Stimulated activated CD4-positive, alpha-beta T cell treated with anti-CD3 and anti-CD28 coated beads, Interleukin-1b, Interleukin-23, amount 100 ng/mL, for 4 hours (primary cell): ENCODE measurements around the gene GTPBP6.
"Not testable (repeated sequence)": the region's sequence is repeated elsewhere in the genome, so short reads cannot be mapped to it uniquely, and the experiment has no call there.

Experiments
- DNase-seq, 2 donors: peaks; one replicate each; pipeline ENCODE4 v3.0.0-alpha.2; 2020; ENCODE audit warnings: low read depth in 2 of 2

The GTPBP6 gene

DNA sequence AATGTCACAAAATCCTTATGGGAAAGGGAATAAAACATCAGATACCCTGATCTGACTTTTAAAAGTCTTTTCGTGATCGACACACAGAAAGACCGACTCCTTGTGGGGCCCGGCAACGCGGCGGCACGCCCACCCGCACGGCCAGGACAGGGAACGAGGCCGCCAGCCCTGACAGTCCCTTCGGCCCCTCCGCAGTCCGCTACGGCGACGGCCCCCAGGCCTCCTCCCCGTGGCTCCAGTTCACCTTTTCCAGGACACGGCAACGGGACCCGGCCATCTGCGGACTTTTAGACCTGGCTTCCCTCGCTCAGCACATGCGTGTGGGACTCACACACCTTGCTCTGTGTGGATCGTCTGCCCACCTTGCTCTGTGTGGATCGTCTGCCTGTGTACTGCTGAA, 33.6 kb upstream of the GTPBP6 start:
- DNase-seq, result no peak

DNA sequence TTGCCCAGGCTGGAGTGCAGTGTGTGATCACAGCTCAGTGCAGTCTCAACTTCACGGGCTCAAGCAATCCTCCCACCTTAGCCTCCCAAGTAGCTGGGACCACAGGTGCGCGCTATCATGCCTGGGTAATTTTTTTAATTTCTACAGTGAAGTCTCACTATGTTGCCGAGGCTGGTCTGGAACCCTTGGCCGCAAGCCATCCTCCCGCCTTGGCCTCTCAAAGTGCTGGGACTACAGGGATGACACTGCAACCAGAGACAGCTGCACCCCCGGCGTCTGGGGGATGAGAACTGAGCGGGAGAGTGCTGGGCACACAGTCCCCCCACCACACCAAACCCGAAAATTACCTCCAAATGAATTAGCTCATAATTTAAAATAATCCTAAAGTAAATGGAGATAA, 33.1 kb upstream of the GTPBP6 start:
- DNase-seq, result no peak

DNA sequence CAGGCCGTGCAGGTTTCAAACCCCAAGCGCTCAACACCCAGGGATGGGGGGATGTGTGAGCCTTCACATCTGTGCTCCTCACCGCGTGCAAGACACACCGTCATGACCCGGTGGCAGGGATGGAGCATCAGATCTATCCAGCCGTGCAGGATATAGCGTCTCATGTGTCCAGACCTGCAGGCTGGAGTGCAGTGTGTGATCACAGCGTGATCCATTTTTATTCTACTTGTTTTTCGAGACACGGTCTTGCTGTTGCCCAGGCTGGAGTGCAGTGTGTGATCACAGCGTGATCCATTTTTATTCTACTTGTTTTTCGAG, 32.7 kb upstream of the GTPBP6 start:
- not testable (repeated sequence) for DNase-seq

DNA sequence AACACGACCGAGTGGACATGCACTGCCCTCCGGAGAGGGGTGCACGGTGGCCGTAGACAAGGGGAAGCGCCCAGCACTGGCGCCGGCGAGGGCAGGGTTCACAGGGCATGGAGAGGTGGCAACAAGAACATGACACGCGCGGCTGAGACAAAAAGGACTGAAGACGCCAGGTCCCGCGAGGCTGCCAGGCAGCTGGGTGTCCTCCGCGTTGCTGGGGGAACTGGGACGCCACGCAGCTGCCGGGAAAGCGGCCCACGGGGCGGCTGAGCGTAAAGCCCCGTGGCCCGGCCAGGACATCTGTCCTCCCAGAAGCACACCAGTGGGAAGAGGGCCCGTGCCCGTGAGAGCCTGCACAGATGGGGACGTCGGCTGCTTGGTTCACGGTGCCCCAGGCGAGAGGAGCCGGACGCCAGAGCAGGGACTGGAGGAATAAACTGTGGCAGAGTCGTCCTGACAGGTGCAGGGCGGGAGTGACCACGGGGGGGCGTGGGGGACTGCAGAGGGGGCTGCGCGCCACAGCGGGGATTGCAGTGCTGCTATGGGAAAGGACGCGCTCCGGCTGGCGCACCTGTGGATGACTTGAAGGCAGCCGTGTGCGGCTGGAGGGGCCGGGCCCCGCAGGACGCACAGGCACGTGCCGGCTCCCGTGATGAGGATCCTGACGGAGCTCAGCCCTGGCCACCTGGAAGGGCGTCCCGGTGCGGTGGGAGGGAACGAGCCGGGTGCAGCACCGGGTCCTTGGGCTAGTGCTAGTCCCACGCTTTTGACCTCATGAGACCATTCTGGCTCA, 32.1 kb upstream of the GTPBP6 start:
- no peak for DNase-seq

DNA sequence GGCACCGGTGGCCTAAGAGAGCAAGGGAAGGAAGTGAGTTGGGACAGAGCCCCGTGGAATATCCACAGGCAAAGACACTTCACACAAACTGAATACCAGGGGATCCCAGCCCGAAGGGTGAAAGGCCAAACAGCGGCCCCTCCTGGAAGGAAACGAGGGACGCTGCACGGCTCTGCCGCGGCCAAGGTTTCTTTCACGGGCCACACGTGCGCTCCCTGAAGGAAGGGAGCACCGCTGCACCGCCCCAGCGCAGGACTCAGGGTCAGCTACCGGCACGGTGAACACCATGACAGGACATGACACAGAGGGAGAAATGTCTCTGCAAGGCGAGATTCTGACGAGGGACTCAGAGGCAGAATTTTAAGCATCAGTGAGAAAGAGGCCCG, 31.5 kb upstream of the GTPBP6 start:
- no peak for DNase-seq

DNA sequence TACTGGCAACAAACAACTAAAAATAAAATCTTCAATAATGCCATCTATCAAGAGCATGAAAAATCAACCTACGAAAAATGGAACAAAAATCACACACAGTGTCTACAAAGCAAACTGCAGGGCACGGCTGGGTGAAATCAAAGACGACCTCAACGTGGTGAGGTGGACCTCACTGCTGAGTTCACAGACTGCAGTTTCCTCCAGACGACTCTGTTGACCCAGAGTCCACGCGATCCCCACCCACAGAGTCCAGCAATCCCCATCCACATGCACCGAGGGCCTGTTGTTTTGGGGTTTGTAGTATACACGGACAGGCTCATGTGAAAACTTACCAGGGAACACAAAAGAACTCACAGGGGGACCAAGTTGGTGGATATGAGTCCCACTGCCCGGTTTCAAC, 31.1 kb upstream of the GTPBP6 start:
- no peak for DNase-seq

DNA sequence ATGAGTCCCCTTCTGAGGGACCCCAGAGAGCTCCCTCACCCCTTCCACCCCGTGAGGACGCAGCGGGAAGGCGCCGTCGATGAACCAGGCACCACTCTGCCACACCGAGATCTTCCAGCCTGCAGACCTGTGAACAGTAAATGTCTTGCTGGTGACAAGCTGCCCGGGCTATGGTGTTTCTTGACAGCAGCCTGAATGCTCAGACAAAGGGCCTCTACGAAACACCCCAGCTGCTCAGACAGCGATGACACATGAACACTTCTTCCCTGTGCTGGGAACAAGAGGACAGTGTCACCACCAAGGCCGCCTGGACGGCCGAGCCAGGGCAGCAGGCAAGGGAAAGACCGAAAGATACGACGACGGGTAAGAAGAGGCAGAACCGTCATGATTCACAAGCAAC, 30.6 kb upstream of the GTPBP6 start:
- DNase-seq, result no peak

DNA sequence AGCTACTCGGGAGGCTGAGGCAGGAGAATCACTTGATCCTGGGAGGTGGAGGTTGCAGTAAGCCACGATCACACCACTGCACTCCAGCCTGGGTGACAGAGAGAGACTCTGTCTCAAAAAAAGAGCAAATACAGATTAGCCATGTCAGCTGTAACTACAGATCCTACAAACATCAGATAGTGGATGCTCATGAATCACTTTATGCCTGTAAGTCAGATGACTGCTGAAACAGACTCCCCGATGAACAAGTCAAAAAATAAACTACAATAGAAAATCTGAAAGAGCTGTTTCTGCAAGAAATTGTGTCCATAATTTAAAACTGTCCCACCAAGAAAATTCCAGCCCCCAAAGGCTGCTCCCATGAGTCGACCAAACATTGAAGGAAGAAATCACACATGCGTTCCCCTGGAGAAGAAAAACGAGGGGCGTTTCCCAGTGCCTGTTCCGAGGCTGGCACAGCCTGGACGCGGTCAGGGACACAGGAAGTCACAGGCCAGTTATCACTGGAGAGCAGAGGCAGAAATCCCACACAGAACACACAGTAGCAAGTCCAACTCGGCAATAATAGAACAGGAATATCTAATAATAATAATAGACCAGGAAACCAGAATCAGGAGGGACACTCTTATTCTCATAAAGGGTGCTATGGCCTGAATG, 30.0 kb upstream of the GTPBP6 start:
- DNase-seq, result no peak

DNA sequence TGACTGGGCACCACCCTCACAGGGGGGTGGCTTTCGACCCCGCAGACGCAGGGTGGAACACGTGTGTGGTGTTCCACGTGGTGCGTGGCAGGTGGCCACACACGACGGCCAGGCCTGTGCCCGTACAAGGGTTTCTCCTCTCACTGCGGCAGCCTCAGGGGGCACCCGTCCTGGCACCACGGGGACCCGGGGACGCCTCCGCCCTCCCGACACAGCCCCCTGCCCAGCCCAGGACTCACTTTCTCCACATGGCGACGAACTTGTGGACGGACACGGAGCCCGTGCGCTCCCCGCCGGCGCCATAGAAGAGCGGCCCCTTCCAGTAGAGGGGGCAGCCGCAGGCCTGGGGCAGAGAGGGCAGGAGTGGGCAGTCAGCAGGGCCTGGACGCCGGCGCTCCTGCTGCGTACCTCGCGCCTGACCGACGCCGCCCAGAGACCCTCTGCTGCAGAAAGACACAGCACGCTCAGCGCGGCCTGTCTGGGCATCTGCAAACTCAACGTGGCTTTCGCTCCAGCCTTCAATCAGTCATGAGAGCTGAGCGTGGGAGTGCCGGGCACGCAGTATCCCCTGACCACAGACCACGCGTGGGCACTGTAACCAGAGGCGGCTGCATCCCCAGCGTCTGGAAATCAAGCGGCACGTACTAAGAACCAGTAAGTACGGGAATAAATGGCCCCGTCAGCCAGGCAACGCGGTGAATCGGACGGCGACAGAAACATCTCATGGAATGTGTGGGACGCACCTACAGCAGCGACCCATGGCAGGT, 28.9 kb upstream of the GTPBP6 start:
- no peak for DNase-seq

DNA sequence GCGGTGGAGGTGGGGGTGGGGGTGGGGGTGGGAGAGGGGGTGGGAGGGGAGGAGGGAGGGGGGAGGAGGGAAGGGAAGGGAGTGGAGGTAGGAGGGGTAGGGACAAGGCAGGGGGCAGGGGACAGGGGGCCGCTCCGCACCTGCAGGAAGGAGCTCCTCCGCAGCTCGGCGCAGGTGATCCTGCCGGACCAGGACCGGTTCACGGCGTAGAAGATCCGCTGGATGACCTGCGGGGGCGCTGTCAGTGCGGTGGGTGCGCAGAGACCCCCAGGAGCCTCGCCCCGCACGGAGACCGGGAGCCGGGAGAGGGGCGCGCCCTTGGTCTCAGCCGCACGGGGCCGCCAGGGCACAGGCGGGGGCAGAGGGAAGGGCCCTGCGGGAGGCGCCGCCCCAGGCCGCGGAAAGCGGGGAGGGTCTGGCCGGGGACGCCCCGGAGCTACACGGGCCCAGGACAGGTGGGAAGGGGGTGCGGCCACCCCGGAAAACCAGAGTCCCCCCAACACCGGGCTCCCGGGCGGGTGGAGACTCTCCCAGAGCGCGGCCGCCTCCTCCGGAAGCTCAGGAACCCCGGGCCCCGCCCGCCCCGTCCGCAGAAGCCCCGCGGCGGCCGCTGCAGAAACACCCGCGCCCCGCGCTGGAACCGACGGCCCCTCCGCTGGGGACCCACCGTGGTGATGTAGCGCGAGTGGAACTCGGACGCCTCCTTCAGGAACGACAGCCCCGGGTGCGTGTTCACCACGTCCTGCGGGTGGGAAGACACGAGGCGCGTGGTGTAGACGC, 27.6 kb upstream of the GTPBP6 start:
- DNase-seq, result no peak

DNA sequence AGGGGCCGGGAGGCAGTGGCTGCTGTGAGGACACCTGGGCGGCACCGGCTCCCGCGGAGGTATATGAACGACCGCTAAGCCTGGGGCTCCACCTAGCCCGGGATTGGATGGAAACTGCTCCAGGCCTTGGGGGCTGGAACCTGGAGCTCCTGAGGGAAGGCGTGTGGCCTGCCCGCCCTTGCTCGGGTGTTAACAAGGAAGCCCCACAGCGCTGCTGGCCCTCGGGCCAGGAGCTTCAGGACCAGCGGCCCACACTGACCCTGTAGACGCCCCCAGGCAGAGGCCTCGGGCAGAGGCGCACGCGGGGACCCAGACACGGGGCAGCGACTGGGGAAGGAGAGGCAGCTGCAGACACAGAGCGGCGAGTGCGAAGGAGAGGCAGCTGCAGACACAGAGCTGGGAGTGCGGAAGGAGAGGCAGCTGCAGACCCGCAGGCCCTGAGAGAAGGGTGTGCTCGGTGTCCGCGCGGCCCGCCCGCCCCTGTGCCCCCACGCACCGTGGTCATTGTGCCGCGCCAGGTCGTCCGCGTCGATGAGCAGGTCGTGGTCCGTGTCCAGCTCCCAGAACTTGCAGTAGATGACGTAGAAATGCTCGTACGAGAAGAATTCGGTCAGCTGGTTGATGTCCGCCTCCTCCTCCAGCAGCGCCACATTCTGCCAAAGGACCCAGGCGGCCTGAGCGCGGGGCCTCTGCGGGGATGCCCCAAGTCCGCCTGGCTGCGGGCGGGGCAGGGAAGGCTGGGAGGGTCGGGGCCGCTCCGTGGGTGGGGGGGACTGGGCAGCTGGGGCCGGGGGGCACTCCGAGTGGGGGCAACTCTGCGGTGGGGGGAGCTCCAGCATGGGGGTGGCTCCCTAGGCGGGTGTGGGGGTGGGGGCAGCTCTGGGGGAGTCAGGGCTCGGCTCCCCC, 26.7 kb upstream of the GTPBP6 start:
- no peak for DNase-seq

DNA sequence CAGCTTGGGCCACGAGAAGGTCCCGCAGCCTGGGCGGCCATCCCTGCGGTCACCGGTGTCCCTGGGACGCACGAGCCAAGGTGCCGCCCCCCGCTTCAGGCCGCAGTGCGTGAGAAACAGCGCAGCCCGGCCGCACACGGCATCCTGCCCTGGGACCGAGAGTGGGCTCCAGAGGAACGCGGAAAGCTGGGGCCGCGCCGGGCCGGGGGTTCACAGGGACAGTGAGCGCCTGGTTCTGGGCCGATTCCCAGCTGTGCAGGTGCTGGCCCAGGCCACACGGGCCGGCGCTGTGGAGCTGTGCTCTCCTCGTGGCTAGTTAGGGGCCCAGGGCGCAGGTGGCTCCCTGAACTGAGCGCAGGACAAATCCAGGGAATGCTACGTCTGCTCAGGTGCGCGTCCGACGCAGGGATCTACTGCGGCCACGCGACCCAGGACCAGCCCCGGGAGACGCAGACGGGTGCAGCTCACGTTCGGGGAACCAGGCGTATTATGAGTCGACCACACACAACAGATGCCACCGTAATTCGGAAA, 25.8 kb upstream of the GTPBP6 start:
- DNase-seq, result no peak

DNA sequence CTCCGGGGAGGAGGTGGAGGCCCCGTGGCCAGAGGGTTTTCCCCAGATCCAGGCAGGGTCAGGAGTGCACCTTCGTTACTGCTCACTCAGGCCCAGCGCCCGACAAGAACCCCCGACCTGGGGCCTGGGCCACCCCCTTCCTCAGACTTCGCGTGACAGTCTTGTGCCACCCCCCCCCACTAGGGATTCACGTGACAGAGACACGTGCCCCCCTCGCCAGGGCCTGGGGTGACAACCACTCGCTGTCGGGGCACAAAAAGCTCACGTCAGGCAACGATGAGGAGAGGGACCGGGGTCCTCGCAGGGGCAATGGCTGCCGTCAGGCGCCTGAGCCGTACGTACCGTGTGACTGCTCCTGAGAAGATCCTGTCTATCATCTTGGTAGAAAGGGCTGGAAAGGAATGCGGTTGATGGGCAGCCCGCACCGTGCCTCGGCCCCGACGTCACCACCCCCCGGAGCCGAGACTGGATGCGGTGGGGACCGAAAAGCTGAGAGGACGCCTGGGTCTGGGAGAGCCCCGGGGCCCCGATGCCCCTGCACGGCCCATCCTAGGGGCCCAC, 23.0 kb upstream of the GTPBP6 start:
- DNase-seq, result no peak

DNA sequence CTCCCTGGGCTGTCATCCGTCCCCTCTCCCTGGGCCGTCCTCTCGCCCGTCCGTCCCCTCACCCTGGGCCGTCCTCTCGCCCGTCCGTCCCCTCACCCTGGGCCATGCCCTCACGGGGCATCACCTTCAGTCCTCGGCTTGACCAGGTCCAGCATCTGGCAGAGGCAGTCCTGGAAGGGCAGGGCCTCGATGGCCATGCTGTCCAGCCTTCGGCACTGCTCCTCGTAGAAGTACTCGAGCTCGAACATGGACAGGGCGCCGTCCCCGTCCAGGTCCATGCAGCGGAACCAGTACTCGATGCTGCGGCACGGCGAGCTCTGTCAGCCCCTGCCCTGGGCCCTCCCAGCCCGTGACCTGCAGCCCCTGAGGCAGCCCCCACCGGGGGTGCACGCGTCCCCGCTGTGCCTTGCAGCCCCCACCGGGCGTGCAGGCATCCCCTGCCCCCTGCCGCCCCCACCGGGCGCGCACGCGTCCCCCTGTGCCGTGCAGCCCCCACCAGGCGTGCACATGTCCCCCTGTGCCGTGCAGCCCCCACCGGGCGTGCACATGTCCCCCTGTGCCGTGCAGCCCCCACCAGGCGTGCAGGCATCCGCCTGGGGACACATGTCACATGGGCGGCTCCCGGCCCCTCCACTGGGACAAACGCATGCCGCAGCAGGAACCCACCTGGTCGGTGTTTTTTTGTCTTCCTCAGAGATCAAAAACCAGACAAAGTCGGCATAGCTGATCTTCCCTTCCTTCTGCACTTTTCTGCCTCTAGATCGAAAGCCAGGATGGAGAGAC, 22.2 kb upstream of the GTPBP6 start:
- DNase-seq, result no peak

DNA sequence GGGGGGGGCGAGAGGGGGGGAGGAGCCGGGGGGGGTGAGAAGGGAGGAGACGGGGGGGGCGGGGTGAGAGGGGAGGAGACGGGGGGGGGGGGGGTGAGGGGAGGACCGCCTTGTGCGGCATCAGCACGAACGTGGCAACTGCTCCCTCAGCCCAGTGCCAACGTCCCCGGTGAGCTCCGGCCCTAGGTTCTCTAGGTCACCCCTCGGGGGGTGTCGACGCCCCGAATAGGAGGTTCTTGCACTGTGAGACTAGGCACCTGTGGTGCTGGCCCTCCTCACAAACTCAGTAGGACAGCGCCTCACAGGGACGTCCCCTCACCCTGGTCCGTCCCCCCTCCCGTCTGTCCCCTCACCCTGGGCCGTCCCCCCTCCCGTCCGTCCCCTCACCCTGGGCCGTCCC, 21.5 kb upstream of the GTPBP6 start:
- no peak for DNase-seq

DNA sequence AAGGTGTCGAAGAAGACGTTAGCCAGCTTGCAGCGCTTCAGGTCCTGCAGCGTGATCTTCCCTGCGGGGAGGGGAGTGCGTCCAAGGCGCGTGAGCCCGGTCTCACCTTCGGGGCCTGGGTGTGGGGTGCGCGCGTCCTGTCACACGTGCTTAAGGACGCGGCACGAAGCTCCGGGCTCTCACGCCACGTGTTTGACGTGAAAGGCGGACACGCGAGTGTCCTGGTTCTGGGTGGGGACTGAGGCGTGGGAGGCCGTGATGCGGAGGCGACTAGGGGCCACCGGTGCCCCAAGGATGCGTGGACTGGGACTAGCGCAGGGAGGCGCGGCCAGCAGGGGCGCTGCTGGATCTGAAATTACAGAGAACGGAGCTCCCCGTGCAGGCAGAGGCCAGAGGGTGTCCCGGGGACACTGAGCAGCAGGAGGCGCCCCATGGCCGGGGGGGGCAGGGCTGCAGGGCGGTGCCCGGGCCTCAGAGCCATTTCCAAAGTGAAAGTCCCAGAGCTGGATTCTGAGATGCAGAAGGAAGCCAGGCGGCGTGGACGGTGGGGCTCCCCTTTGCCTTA, 20.3 kb upstream of the GTPBP6 start:
- no peak for DNase-seq

DNA sequence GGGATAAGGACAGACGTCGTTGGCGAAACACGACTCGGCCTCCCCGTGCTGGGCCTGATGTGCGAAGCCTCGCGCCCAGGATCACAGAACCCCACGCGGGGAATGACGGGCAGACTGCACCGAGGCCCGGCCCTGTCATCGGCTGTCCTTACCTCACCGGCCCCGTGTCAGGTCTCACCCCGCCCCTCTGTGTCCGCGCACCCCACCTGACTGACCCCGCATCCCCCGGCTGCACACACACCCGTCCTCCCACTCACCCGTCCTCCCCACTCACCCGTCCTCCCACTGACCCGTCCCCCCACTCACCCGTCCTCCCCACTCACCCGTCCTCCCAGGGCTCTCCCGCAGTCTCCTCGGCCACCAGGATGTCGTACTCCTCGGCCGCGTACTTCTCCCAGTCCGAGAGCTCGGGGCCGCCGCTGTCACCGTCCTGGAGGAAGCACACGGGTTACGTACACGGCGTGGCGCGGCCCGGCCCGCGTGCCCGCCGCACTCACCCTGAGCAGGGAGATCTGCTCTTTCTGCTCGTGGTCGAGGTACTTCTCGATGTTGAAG, 19.8 kb upstream of the GTPBP6 start:
- DNase-seq, result no peak

DNA sequence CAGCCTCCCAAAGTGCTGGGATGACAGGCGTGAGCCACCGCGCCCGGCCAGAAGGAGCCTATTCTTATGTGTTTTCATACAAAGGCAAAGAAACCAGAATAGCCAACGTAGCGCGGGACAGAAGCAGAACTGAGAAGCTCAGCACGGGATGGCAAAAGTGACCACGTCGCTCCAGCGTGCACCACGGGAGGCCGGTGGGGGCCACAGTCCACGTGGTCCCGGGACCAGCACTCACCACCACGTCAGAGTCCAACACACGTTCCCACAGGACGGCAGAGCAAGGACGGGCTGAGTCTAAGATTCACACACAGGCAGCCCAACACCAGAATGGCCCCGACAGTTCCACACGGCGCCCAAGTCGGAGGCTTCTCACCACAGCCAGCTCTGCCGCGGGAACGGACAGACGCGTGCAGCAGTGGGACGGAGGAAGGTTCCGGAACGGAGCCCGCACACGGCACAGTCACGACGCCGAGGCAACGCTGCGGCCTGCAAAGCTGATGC, 18.8 kb upstream of the GTPBP6 start:
- DNase-seq, result no peak

DNA sequence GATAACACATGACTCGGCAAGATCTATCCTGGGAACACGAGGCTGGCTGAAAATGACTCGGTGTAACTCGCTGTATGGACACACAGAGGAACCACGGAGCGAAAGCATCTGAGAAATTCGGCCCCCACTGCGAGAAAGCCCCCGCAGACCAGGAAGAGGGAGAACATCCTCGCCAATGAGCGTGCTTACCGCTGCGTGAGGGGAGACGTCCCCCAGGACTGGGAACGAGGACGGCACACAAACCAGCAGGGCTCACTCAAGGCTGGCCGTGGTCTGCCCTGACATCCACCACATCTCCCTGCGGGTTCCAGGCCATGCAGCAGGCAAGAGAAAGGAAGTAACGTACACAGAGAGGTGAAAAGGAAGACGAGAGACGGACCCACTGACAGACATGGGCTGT, 17.6 kb upstream of the GTPBP6 start:
- no peak for DNase-seq
